Fibroblast of lung (primary cell): ENCODE results near the gene C20orf144. TPM values are rescaled to one million over a fixed set of nuclear protein-coding genes. Genes with fewer than 3 reads are reported as not detected.
"Not testable (repeated sequence)": the region's sequence is repeated elsewhere in the genome, so short reads cannot be mapped to it uniquely, and the experiment has no call there.

Source experiments
- DNase-seq, 2 donors: peaks; one replicate each; pipeline versions ENCODE4 v3.0.0 to v3.0.0-alpha.2; 2010; ENCODE audit warnings: low read depth in 2 of 2
- H2AFZ ChIP-seq: 2 replicates; pipeline ENCODE4 v1.5.1; 2012; ENCODE audit warnings: low read length, control low read depth, inconsistent platforms
- H3K27ac ChIP-seq: 2 replicates; pipeline ENCODE4 v1.5.1; 2011; ENCODE audit warnings: low read length, control low read depth; ENCODE audit not compliant: insufficient read depth
- H3K27me3 ChIP-seq: 2 replicates; pipeline ENCODE4 v1.5.1; 2011; ENCODE audit warnings: mild to moderate bottlenecking, low read length; ENCODE audit not compliant: control insufficient read depth, insufficient read depth
- H3K36me3 ChIP-seq: 2 replicates; pipeline ENCODE4 v1.5.1; 2011; ENCODE audit warnings: low read length; ENCODE audit not compliant: control insufficient read depth, insufficient read depth
- H3K4me1 ChIP-seq: 2 replicates; pipeline ENCODE4 v1.5.1; 2011; ENCODE audit warnings: low read length; ENCODE audit not compliant: control insufficient read depth, insufficient read depth; ENCODE audit errors: extremely low read depth
- H3K4me2 ChIP-seq: 2 replicates; pipeline ENCODE4 v1.5.1; 2011; ENCODE audit warnings: low read length, control low read depth; ENCODE audit not compliant: insufficient read depth; ENCODE audit errors: extremely low read depth
- H3K4me3 ChIP-seq, 4 experiments: fragments of 200-600 bp in 1 of 4; sonication (generic) in 1 of 4; replicated peaks in 1 of 4; 2 replicates each; pipeline ENCODE4 v1.5.1; 2011 to 2016; ENCODE audit warnings: low read length in 4 of 4, low read depth in 3 of 4, mild to moderate bottlenecking in 3 of 4, control low read depth in 2 of 4, inconsistent platforms in 1 of 4, mixed read lengths in 1 of 4; ENCODE audit not compliant: insufficient read depth in 1 of 4; ENCODE audit errors: control extremely low read depth in 1 of 4
- H3K79me2 ChIP-seq: 2 replicates; pipeline ENCODE4 v1.5.1; 2012; ENCODE audit warnings: mild to moderate bottlenecking, low read length, inconsistent platforms; ENCODE audit not compliant: control insufficient read depth, insufficient read depth
- H3K9ac ChIP-seq: 2 replicates; pipeline ENCODE4 v1.5.1; 2011; ENCODE audit warnings: mild to moderate bottlenecking, low read length, control low read depth; ENCODE audit not compliant: insufficient read depth
- H3K9me3 ChIP-seq: 2 replicates; pipeline ENCODE4 v1.5.1; 2012; ENCODE audit warnings: low read depth, low read length; ENCODE audit not compliant: control insufficient read depth, insufficient read depth
- H4K20me1 ChIP-seq: 2 replicates; pipeline ENCODE4 v1.5.1; 2011; ENCODE audit warnings: low read length; ENCODE audit not compliant: control insufficient read depth, insufficient read depth; ENCODE audit errors: extremely low read depth
- EZH2 ChIP-seq: IDR thresholded peaks from 2 replicates; pipeline ENCODE4 v1.5.1; 2012; ENCODE audit warnings: low read length, control low read depth, mild to moderate bottlenecking; ENCODE audit errors: missing control alignments
- polyA plus RNA-seq, 2 donors: library from polyadenylated mRNA; depleted of rRNA in 1 of 2; stranded (reverse) in 1 of 2; unstranded in 1 of 2; fragments of >200 nt; gene quantifications; 2 replicates each; pipeline ENCODE4 v1.2.1, GENCODE V29; 2011 to 2012; ENCODE audit warnings: missing spikeins in 1 of 2
- total RNA-seq: library from RNA; depleted of rRNA; stranded (reverse); fragments of >200 nt; gene quantifications from 2 replicates; pipeline ENCODE4 v1.2.1, GENCODE V29; 2014
- TF ChIP-seq, protein P1 (sequence below), 2 donors: IDR thresholded peaks in 1 of 2; conservative IDR thresholded peaks in 1 of 2; 1 replicate in 1 of 2; 2 replicates in 1 of 2; pipeline ENCODE4 v1.5.1; 2011 to 2012; ENCODE audit warnings: low read length in 2 of 2, control low read depth in 1 of 2, inconsistent platforms in 1 of 2, low read depth in 1 of 2, mild to moderate bottlenecking in 1 of 2

Gene C20orf144
- total and polyA plus RNA-seq, 2 donors (not counting 1 experiment from before 2014, with no cell fraction given), result 0.10 to 0.17 TPM

DNA sequence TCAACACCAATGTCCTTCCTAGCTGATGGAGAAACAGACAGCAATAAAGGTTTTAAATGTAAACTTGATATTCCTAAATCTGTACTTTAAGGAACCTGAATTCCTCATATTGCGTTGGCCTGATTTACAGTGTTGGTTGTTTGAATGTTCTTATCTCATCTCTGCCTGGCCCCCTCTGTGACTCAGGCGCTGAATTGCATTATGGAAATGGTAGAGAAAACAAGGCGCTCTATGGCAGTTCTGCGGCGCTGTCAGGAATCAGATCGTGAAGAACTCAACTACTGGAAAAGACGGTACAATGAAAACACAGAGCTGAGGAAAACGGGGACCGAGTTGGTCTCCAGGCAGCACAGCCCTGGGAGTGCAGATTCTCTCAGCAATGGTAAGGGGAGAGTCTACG, 32.6 kb upstream of the C20orf144 start:
- Histone ChIP-seq H3K27me3 (no peaks in the 10 kb centered on the region), H3K4me3 (no peak overlapping the region), H3K79me2 (no peaks in the 10 kb centered on the region), H3K36me3 (no peaks in the 10 kb centered on the region), H3K4me2 (no peak overlapping the region), H3K9me3 (no peaks in the 10 kb centered on the region), H3K27ac (no peak overlapping the region), H3K9ac (no peak overlapping the region), H2AFZ (no peak overlapping the region), H4K20me1 (no peaks in the 10 kb centered on the region), H3K4me1 (no peaks in the 10 kb centered on the region)
- DNase-seq, result no peak
- TF ChIP-seq, protein P1, sequence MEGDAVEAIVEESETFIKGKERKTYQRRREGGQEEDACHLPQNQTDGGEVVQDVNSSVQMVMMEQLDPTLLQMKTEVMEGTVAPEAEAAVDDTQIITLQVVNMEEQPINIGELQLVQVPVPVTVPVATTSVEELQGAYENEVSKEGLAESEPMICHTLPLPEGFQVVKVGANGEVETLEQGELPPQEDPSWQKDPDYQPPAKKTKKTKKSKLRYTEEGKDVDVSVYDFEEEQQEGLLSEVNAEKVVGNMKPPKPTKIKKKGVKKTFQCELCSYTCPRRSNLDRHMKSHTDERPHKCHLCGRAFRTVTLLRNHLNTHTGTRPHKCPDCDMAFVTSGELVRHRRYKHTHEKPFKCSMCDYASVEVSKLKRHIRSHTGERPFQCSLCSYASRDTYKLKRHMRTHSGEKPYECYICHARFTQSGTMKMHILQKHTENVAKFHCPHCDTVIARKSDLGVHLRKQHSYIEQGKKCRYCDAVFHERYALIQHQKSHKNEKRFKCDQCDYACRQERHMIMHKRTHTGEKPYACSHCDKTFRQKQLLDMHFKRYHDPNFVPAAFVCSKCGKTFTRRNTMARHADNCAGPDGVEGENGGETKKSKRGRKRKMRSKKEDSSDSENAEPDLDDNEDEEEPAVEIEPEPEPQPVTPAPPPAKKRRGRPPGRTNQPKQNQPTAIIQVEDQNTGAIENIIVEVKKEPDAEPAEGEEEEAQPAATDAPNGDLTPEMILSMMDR (conservative IDR thresholded peaks at IDR 0.05 in 1 of 2, IDR thresholded peaks at IDR 0.05 in 1 of 2; ENCODE audit: low read depth in 1 of 2, low read length in 2 of 2), result no peak
- TF ChIP-seq EZH2, result no peak

DNA sequence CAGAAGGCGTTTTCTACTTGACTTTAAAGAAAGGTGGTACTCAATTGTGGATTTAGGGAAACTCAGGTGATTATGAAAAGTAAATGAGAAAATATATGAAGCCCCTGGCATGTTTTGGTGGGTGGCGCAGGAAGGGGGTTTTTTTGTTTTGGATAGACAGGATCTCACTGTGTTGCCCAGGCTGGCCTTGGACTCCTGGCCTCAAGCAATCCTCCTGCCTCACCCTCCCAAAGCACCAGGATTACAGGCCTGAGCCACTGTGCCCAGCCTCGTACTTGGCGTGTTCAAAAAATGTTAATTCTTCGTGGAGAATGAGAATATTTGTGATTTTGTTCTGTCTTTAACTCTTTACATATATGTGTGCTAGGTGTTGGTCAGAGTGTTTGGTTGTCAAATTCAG, 32.1 kb upstream of the C20orf144 start:
- Histone ChIP-seq H3K9ac (no peak overlapping the region), H3K4me3 (no peak overlapping the region), H3K36me3 (no peaks in the 10 kb centered on the region), H4K20me1 (no peaks in the 10 kb centered on the region), H3K27me3 (no peaks in the 10 kb centered on the region), H3K4me2 (no peak overlapping the region), H3K4me1 (no peaks in the 10 kb centered on the region), H3K27ac (no peak overlapping the region), H3K9me3 (no peaks in the 10 kb centered on the region), H2AFZ (no peak overlapping the region), H3K79me2 (no peaks in the 10 kb centered on the region)
- no peak for DNase-seq
- TF ChIP-seq, protein P1 (conservative IDR thresholded peaks at IDR 0.05 in 1 of 2, IDR thresholded peaks at IDR 0.05 in 1 of 2; ENCODE audit: low read depth in 1 of 2, low read length in 2 of 2), result no peak
- no peak for TF ChIP-seq EZH2

DNA sequence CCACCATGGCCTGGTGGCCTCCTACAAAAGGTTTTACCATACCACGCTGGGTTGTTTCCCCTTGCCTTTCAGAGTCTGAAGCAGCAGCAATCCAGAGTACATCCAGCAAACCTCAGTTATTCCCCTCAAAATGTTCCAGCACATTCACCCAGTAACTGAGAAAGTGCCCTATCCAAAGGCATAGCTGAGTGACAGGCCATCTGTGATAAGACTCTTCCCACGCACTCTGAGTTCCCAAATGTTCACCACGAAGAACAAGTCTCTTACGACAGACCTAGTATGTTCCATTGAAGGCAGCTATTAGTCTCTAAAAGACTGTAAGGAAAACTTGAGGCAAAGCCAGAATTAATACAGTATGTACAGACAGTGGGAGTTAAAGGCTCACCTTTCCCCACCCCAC, 31.6 kb upstream of the C20orf144 start:
- peak in 1 of 2 donors; percentile 22 for DNase-seq
- Histone ChIP-seq H2AFZ (no peak overlapping the region), H3K9me3 (no peaks in the 10 kb centered on the region), H3K36me3 (no peaks in the 10 kb centered on the region), H3K9ac (no peak overlapping the region), H3K4me3 (no peak overlapping the region), H3K27me3 (no peaks in the 10 kb centered on the region), H3K4me1 (no peaks in the 10 kb centered on the region), H3K27ac (no peak overlapping the region), H4K20me1 (no peaks in the 10 kb centered on the region), H3K79me2 (no peaks in the 10 kb centered on the region), H3K4me2 (no peak overlapping the region)
- no peak for TF ChIP-seq EZH2
- TF ChIP-seq, protein P1 (conservative IDR thresholded peaks at IDR 0.05 in 1 of 2, IDR thresholded peaks at IDR 0.05 in 1 of 2; ENCODE audit: low read depth in 1 of 2, low read length in 2 of 2), result no peak

DNA sequence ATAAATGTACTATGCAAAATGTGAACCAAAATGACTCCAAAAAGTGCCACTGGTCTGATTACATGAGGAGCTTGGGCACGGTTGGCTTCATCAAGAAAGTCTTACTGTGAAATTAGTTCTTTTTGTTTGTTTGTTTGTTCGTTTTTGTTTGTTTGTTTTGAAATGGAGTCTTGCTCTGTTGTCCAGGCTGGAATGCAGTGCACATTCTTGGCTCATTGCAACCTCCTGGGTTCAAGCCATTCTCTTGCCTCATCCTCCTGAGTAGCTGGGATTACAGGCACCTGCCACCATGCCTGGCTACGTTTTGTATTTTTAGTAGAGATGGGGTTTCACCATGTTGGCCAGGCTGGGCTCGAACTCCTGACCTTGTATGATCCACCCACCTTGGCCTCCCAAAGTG, 30.2 kb upstream of the C20orf144 start:
- not testable (repeated sequence) for H3K4me2 ChIP-seq, H3K27ac ChIP-seq, H3K27me3 ChIP-seq, H3K36me3 ChIP-seq, H2AFZ ChIP-seq, H3K79me2 ChIP-seq, H3K9me3 ChIP-seq, DNase-seq, H3K4me1 ChIP-seq, H3K4me3 ChIP-seq, H3K9ac ChIP-seq, H4K20me1 ChIP-seq
